ENCODE data around the gene ABCA2.

ABCA2 gene

GRCh38 chr9:137070201-137070905 lies 42.3 kb upstream of the ABCA2 start, which contains the start of gene SAPCD2:
SAPCD2 (minus strand) TSS chr9:137070557; CDS start chr9:137070460, 97 bp downstream.
- no peaks in the 10 kb centered on the region for H3K36me3 ChIP-seq (ENCODE audit: control insufficient read depth, insufficient read depth, low read length)
- H3K9ac ChIP-seq = no peak within 1 kb of the TSS
- H3K4me1 ChIP-seq = peaks cover 2% of the 10 kb centered on the region
- no peaks in the 10 kb centered on the region for H3K9me3 ChIP-seq (ENCODE audit: control insufficient read depth, low read length)
- H2AFZ ChIP-seq = peak within 1 kb of the TSS; percentile 75
- H3K27ac ChIP-seq = peak within 1 kb of the TSS; percentile 68
- H3K27me3 ChIP-seq (ENCODE audit: control insufficient read depth, insufficient read depth, low read length) = no peaks in the 10 kb centered on the region
- H3K79me2 ChIP-seq = no peaks in the 10 kb centered on the region
- H3K4me2 ChIP-seq (ENCODE audit: low read length) = peak within 1 kb of the TSS; percentile 83
- H3K4me3 ChIP-seq (ENCODE audit: low read depth, low read length) = peak within 1 kb of the TSS; percentile 56
- TF ChIP-seq CTCF (IDR thresholded peaks at IDR 0.05) = no peak

GRCh38 chr9:137069508-137070091 lies 41.6 kb upstream of the ABCA2 start:
- no peak overlapping the region for H3K9ac ChIP-seq
- H3K4me2 ChIP-seq (ENCODE audit: low read length) = no peak overlapping the region
- no peak overlapping the region for H3K27ac ChIP-seq
- no peak overlapping the region for H2AFZ ChIP-seq
- no peak overlapping the region for H3K4me3 ChIP-seq (ENCODE audit: low read depth, low read length)
- TF ChIP-seq CTCF (IDR thresholded peaks at IDR 0.05) = no peak
- H3K4me1 ChIP-seq = peaks cover 2% of the 10 kb centered on the region
- no peaks in the 10 kb centered on the region for H3K9me3 ChIP-seq (ENCODE audit: control insufficient read depth, low read length)
- no peaks in the 10 kb centered on the region for H3K27me3 ChIP-seq (ENCODE audit: control insufficient read depth, insufficient read depth, low read length)
- no peaks in the 10 kb centered on the region for H3K36me3 ChIP-seq (ENCODE audit: control insufficient read depth, insufficient read depth, low read length)
- no peaks in the 10 kb centered on the region for H3K79me2 ChIP-seq

GRCh38 chr9:137068539-137069507 lies 40.8 kb upstream of the ABCA2 start:
- Histone ChIP-seq H3K9ac (no peak overlapping the region), H3K9me3 (ENCODE audit: control insufficient read depth, low read length) (no peaks in the 10 kb centered on the region), H3K36me3 (ENCODE audit: control insufficient read depth, insufficient read depth, low read length) (no peaks in the 10 kb centered on the region), H3K4me3 (ENCODE audit: low read depth, low read length) (no peak overlapping the region), H3K27me3 (ENCODE audit: control insufficient read depth, insufficient read depth, low read length) (no peaks in the 10 kb centered on the region), H3K4me1 (peaks cover 2% of the 10 kb centered on the region), H3K4me2 (ENCODE audit: low read length) (no peak overlapping the region), H3K27ac (no peak overlapping the region), H3K79me2 (no peaks in the 10 kb centered on the region), H2AFZ (no peak overlapping the region)
- TF ChIP-seq CTCF (IDR thresholded peaks at IDR 0.05) = no peak

- TF ChIP-seq CTCF (IDR thresholded peaks at IDR 0.05) = peak; percentile 56
- H3K4me2 ChIP-seq (ENCODE audit: low read length) = no peak overlapping the region
- no peak overlapping the region for H2AFZ ChIP-seq
- no peaks in the 10 kb centered on the region for H3K27me3 ChIP-seq (ENCODE audit: control insufficient read depth, insufficient read depth, low read length)
- H3K9ac ChIP-seq = no peak overlapping the region
- H3K36me3 ChIP-seq (ENCODE audit: control insufficient read depth, insufficient read depth, low read length) = no peaks in the 10 kb centered on the region
- no peak overlapping the region for H3K27ac ChIP-seq
- no peaks in the 10 kb centered on the region for H3K79me2 ChIP-seq
- peaks cover 2% of the 10 kb centered on the region for H3K4me1 ChIP-seq
- H3K4me3 ChIP-seq (ENCODE audit: low read depth, low read length) = no peak overlapping the region
- H3K9me3 ChIP-seq (ENCODE audit: control insufficient read depth, low read length) = no peaks in the 10 kb centered on the region
Measured at GRCh38 chr9:137067860-137068538, 40.0 kb upstream of the ABCA2 start.

Data from parathyroid adenoma (tissue), 2 donors.